Right atrium auricular region (tissue), 2 donors: ENCODE measurements around the gene CYP19A1. TPM values are rescaled to one million over a fixed set of nuclear protein-coding genes. Genes with fewer than 3 reads are reported as not detected.

Experiments
- DNase-seq: peaks from one replicate; pipeline ENCODE4 v3.0.0-alpha.2; 2019; ENCODE audit warnings: low spot score
- H3K27ac ChIP-seq, 2 donors: fragments of 200-600 bp; sonication (generic); 1 replicate in 1 of 2; 2 replicates in 1 of 2; pipeline ENCODE4 v1.5.1; 2016 to 2019
- H3K27me3 ChIP-seq, 2 donors: fragments of 200-600 bp; sonication (generic); one replicate each; pipeline versions ENCODE4 v1.5.1 to v1.6.0; 2017 to 2019
- H3K36me3 ChIP-seq: fragments of 200-600 bp; sonication (generic); one replicate; pipeline ENCODE4 v1.5.1; 2016
- H3K4me1 ChIP-seq, 2 donors: fragments of 200-600 bp; sonication (generic); one replicate each; pipeline versions ENCODE4 v1.5.1 to v1.6.0; 2017 to 2019
- H3K4me3 ChIP-seq, 2 donors: fragments of 200-600 bp; sonication (generic); 1 replicate in 1 of 2; 2 replicates in 1 of 2; pipeline ENCODE4 v1.5.1; 2017 to 2019; ENCODE audit warnings: mild to moderate bottlenecking in 1 of 2, moderate library complexity in 1 of 2
- H3K9me3 ChIP-seq, 2 donors: fragments of 200-600 bp; sonication (generic); one replicate each; pipeline ENCODE4 v1.5.1; 2019
- CTCF ChIP-seq, 2 donors: fragments of 200-600 bp; sonication (generic); IDR thresholded peaks; one replicate each; pipeline ENCODE4 v1.5.1; 2019; ENCODE audit warnings: antibody characterized with exemption in 2 of 2
- total RNA-seq, 2 donors: library from RNA; depleted of rRNA; stranded (reverse); fragments of >200 nt; gene quantifications; one replicate each; pipeline ENCODE4 v1.1.0, GENCODE V29; 2016

The CYP19A1 gene
- total RNA-seq, 2 donors from 2014 or later, result 2.4 TPM; not detected in 1

- no peak for TF ChIP-seq CTCF (IDR thresholded peaks at IDR 0.05)
- Histone ChIP-seq H3K27me3 (no peaks in the 10 kb centered on the region), H3K27ac (no peak overlapping the region), H3K4me3 (no peak overlapping the region), H3K36me3 (no peaks in the 10 kb centered on the region), H3K4me1 (peaks cover 0 to 3% of the 10 kb centered on the region in 2 donors), H3K9me3 (no peaks in the 10 kb centered on the region)
- DNase-seq, result no peak
These were observed 39.0 kb downstream of the CYP19A1 start for GRCh38 chr15:51299187-51300015.

- TF ChIP-seq CTCF (IDR thresholded peaks at IDR 0.05), result no peak
- no peak for DNase-seq
- Histone ChIP-seq H3K27ac (no peak overlapping the region), H3K9me3 (no peaks in the 10 kb centered on the region), H3K36me3 (no peaks in the 10 kb centered on the region), H3K27me3 (no peaks in the 10 kb centered on the region), H3K4me3 (no peak overlapping the region), H3K4me1 (peaks cover 0 to 1% of the 10 kb centered on the region in 2 donors)
These were observed 39.8 kb downstream of the CYP19A1 start for GRCh38 chr15:51298620-51299019.

- TF ChIP-seq CTCF (IDR thresholded peaks at IDR 0.05), result no peak
- H3K4me1 ChIP-seq, result no peaks in the 10 kb centered on the region
- H3K4me3 ChIP-seq, result no peak overlapping the region
- H3K36me3 ChIP-seq, result no peaks in the 10 kb centered on the region
- no peak overlapping the region for H3K27ac ChIP-seq
- no peaks in the 10 kb centered on the region for H3K27me3 ChIP-seq
- H3K9me3 ChIP-seq, result no peaks in the 10 kb centered on the region
- DNase-seq, result no peak
These were observed 47.7 kb downstream of the CYP19A1 start for GRCh38 chr15:51290720-51291119.

- no peak for DNase-seq
- Histone ChIP-seq H3K27ac (no peak overlapping the region), H3K4me3 (no peak overlapping the region), H3K9me3 (no peaks in the 10 kb centered on the region), H3K4me1 (no peaks in the 10 kb centered on the region), H3K27me3 (no peaks in the 10 kb centered on the region), H3K36me3 (no peaks in the 10 kb centered on the region)
- TF ChIP-seq CTCF (IDR thresholded peaks at IDR 0.05), result no peak
These were observed 49.1 kb downstream of the CYP19A1 start for GRCh38 chr15:51289290-51289689.

- Histone ChIP-seq H3K27ac (no peak overlapping the region), H3K4me1 (no peaks in the 10 kb centered on the region), H3K9me3 (no peaks in the 10 kb centered on the region), H3K27me3 (no peaks in the 10 kb centered on the region), H3K36me3 (no peaks in the 10 kb centered on the region), H3K4me3 (no peak overlapping the region)
- no peak for TF ChIP-seq CTCF (IDR thresholded peaks at IDR 0.05)
- DNase-seq, result no peak
These were observed 50.0 kb downstream of the CYP19A1 start for GRCh38 chr15:51288143-51289065.
